HTR-8/SVneo (cell line): Measurements from ENCODE around the gene MED12L.

Experiments
- DNase-seq: peaks from one replicate; pipeline ENCODE4 v3.0.0; 2011; ENCODE audit warnings: low spot score, mixed read lengths; ENCODE audit not compliant: insufficient read length
- FAIRE-seq: peaks from 2 replicates; lab custom pipeline; 2011; peaks lifted over from hg19 to GRCh38; lab: Jason Lieb, UNC

The MED12L gene

GRCh38 chr3:151462278-151462780, 376.9 kb downstream of the MED12L start:
- no peak for FAIRE-seq
- no peak for DNase-seq

- DNase-seq: no peak
- no peak for FAIRE-seq
These were observed 377.5 kb downstream of the MED12L start for GRCh38 chr3:151462991-151463390.

GRCh38 chr3:151467069-151467468, 381.6 kb downstream of the MED12L start:
- no peak for DNase-seq
- FAIRE-seq: no peak

GRCh38 chr3:151468284-151468917, 382.9 kb downstream of the MED12L start:
- no peak for FAIRE-seq

GRCh38 chr3:151476344-151477018, 391.0 kb downstream of the MED12L start:
- no peak for FAIRE-seq
- DNase-seq: no peak

More at GRCh38 chr3:151468284-151468917, 382.9 kb downstream of the MED12L start:
- peak; percentile 44 for DNase-seq

GRCh38 chr3:151477591-151478334, 392.3 kb downstream of the MED12L start:
- DNase-seq: no peak
- no peak for FAIRE-seq

GRCh38 chr3:151478335-151478697, 392.9 kb downstream of the MED12L start:
- DNase-seq (no peak), FAIRE-seq (no peak)

- FAIRE-seq: no peak
- DNase-seq: peak; percentile 24
These were observed 394.0 kb downstream of the MED12L start for GRCh38 chr3:151479452-151479851.

- DNase-seq (no peak), FAIRE-seq (no peak)
These were observed 395.0 kb downstream of the MED12L start for GRCh38 chr3:151480492-151480891.

- no peak for FAIRE-seq
- no peak for DNase-seq
These were observed 398.0 kb downstream of the MED12L start for GRCh38 chr3:151483488-151483887.

- FAIRE-seq (no peak), DNase-seq (no peak)
These were observed 398.6 kb downstream of the MED12L start for GRCh38 chr3:151483961-151484520.
